HG02642 (cell line): ENCODE results near the gene RNU1-4.
"Not testable (repeated sequence)": the region's sequence is repeated elsewhere in the genome, so short reads cannot be mapped to it uniquely, and the experiment has no call there.

ENCODE experiments used
- ATAC-seq: cut with Tn5 transposase; IDR thresholded peaks from one replicate; pipeline ENCODE4 v1.9.1; 2021; ENCODE audit warnings: mild to moderate bottlenecking; ENCODE audit not compliant: unreplicated experiment, poor library complexity

RNU1-4 gene

GRCh38 chr1:16787711-16788110 is 47.4 kb downstream of the RNU1-4 start:
- not testable (repeated sequence) for ATAC-seq
